Transverse colon (tissue), 4 donors: Measurements from ENCODE around the gene ODF4. TPM values are rescaled to one million over a fixed set of nuclear protein-coding genes. Genes with fewer than 3 reads are reported as not detected.
"Not testable (repeated sequence)": the region's sequence is repeated elsewhere in the genome, so short reads cannot be mapped to it uniquely, and the experiment has no call there.

Source experiments
- DNase-seq: peaks from one replicate; pipeline ENCODE4 v3.0.0-alpha.2; 2019
- H3K27ac ChIP-seq, 4 donors: fragments of 200-600 bp; sonication (generic); 2 replicates each; pipeline ENCODE4 v1.5.1; 2016 to 2018; ENCODE audit warnings: inconsistent platforms in 4 of 4
- H3K27me3 ChIP-seq: fragments of 200-600 bp; sonication (generic); 2 replicates; pipeline ENCODE4 v1.5.1; 2017; ENCODE audit warnings: inconsistent platforms
- H3K36me3 ChIP-seq, 4 donors: fragments of 200-600 bp; sonication (generic); 2 replicates each; pipeline ENCODE4 v1.5.1; 2017 to 2019; ENCODE audit warnings: inconsistent platforms in 4 of 4
- H3K4me1 ChIP-seq, 4 donors: fragments of 200-600 bp; sonication (generic); 2 replicates each; pipeline ENCODE4 v1.5.1; 2017 to 2020; ENCODE audit warnings: inconsistent platforms in 4 of 4
- H3K4me3 ChIP-seq, 4 donors: fragments of 200-600 bp; sonication (generic); 1 replicate in 1 of 4; 2 replicates in 3 of 4; pipeline versions ENCODE4 v1.5.1 to v1.6.1; 2017 to 2019; ENCODE audit warnings: inconsistent platforms in 4 of 4
- H3K9me3 ChIP-seq, 2 donors: fragments of 200-600 bp; sonication (generic); 2 replicates each; pipeline ENCODE4 v1.5.1; 2017 to 2019; ENCODE audit warnings: inconsistent platforms in 2 of 2
- EP300 ChIP-seq: sonication (generic); formaldehyde crosslinking; IDR thresholded peaks from one replicate; pipeline ENCODE4 v1.6.1; 2017; ENCODE audit warnings: antibody characterized with exemption, low read depth
- POLR2A ChIP-seq: fragments of 450-650 bp; IDR thresholded peaks from one replicate; pipeline ENCODE4 v1.6.1; 2016; ENCODE audit warnings: antibody characterized with exemption, mild to moderate bottlenecking, moderate library complexity
- POLR2AphosphoS5 ChIP-seq, 3 donors: sonication (generic); formaldehyde crosslinking; IDR thresholded peaks; one replicate each; pipeline ENCODE4 v1.6.1; 2016; ENCODE audit warnings: antibody characterized with exemption in 3 of 3
- WGBS, 2 donors: methylation state at CpG; one replicate each; pipeline ENCODE4 v1.1.5; 2018; ENCODE audit warnings: low coverage in 1 of 2; 5-methylcytosine and 5-hydroxymethylcytosine counted together
- in situ Hi-C, 4 donors: fragments of 200-750 bp; cut with MboI; loops; one replicate each; pipeline versions ENCODE4 v1.15.0 to v1.15.1; 2017; ENCODE audit warnings: low sequenced_read_pairs in 3 of 4, low pct_ligation_motif_present in 1 of 4, low pct_unique_long_range_greater_than_20kb in 1 of 4
- intact Hi-C: fragments of 100-400 bp; cut with DNase I; formaldehyde crosslinking; loops from one replicate; pipeline ENCODE4 v1.15.1; 2023; ENCODE audit warnings: low total_unique reads
- total RNA-seq, 4 donors: library from RNA; depleted of rRNA; stranded (reverse); fragments of >200 nt; gene quantifications; one replicate each; pipeline ENCODE4 v1.1.0, GENCODE V29; 2016
- TF ChIP-seq, protein P1 (sequence below), 5 experiments: fragments of 200-600 bp in 3 of 5; fragments of 450-650 bp in 2 of 5; sonication (generic) in 3 of 5; IDR thresholded peaks; 1 replicate in 2 of 5; 2 replicates in 3 of 5; pipeline ENCODE4 v1.5.1; 2016 to 2017; ENCODE audit warnings: antibody characterized with exemption in 5 of 5, inconsistent platforms in 3 of 5, mild to moderate bottlenecking in 2 of 5, moderate library complexity in 1 of 5

Gene ODF4
- total RNA-seq, 4 donors from 2014 or later, result not detected

- Histone ChIP-seq H3K4me1 (peaks cover 0 to 2% (median 0%) of the 10 kb centered on the region in 4 donors), H3K36me3 (no peaks in the 10 kb centered on the region), H3K9me3 (no peaks in the 10 kb centered on the region), H3K4me3 (no peak overlapping the region), H3K27me3 (no peaks in the 10 kb centered on the region), H3K27ac (no peak overlapping the region)
- no peak for DNase-seq
- 87% methylated on average over 5 of the region's 5 CpGs; no CpG with 5 or more reads in 1 of the 2 donors for WGBS, 2 donors
- TF ChIP-seq POLR2AphosphoS5 (IDR thresholded peaks at IDR 0.05) (no peak), POLR2A (no peak), EP300 (no peak)
- TF ChIP-seq, protein P1, sequence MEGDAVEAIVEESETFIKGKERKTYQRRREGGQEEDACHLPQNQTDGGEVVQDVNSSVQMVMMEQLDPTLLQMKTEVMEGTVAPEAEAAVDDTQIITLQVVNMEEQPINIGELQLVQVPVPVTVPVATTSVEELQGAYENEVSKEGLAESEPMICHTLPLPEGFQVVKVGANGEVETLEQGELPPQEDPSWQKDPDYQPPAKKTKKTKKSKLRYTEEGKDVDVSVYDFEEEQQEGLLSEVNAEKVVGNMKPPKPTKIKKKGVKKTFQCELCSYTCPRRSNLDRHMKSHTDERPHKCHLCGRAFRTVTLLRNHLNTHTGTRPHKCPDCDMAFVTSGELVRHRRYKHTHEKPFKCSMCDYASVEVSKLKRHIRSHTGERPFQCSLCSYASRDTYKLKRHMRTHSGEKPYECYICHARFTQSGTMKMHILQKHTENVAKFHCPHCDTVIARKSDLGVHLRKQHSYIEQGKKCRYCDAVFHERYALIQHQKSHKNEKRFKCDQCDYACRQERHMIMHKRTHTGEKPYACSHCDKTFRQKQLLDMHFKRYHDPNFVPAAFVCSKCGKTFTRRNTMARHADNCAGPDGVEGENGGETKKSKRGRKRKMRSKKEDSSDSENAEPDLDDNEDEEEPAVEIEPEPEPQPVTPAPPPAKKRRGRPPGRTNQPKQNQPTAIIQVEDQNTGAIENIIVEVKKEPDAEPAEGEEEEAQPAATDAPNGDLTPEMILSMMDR (IDR thresholded peaks at IDR 0.05), result no peak
- intact Hi-C loops (no loop called here), in situ Hi-C loops (no loop called here)
These were observed 893 bp upstream of the ODF4 start for GRCh38 chr17:8338753-8339140.

DNA sequence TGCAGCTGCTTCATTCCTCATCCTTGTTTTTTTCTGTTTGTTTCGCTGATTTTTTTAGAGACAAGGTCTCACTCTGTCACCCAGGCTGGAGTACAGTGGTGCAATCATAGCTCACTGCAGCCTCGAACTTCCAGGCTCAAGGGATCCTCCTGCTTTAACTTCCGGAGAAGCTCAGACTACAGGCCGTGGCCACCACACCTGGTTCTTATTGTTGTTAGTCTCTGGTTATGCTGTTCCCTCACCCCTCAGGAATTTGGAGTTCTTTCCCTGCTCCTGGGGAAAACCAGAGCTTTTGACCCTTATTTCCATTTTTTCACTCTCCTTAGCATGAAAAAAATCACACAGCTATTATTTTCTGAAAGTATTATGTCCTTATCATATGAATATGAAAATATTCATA is 1.8 kb downstream of the ODF4 start:
- in situ Hi-C loops, result no loop called here
- Histone ChIP-seq H3K27ac (no peak overlapping the region), H3K27me3 (no peaks in the 10 kb centered on the region), H3K36me3 (no peaks in the 10 kb centered on the region), H3K4me3 (no peak overlapping the region), H3K4me1 (peaks cover 0 to 2% (median 0%) of the 10 kb centered on the region in 4 donors), H3K9me3 (no peaks in the 10 kb centered on the region)
- DNase-seq, result no peak
- 77 to 100% methylated on average over 1 to 4 of the region's 4 CpGs for WGBS, 2 donors
- intact Hi-C loops, result no loop called here
- TF ChIP-seq, protein P1 (IDR thresholded peaks at IDR 0.05), result no peak
- no peak for TF ChIP-seq POLR2AphosphoS5 (IDR thresholded peaks at IDR 0.05)
- TF ChIP-seq EP300, result no peak
- no peak for TF ChIP-seq POLR2A

DNA sequence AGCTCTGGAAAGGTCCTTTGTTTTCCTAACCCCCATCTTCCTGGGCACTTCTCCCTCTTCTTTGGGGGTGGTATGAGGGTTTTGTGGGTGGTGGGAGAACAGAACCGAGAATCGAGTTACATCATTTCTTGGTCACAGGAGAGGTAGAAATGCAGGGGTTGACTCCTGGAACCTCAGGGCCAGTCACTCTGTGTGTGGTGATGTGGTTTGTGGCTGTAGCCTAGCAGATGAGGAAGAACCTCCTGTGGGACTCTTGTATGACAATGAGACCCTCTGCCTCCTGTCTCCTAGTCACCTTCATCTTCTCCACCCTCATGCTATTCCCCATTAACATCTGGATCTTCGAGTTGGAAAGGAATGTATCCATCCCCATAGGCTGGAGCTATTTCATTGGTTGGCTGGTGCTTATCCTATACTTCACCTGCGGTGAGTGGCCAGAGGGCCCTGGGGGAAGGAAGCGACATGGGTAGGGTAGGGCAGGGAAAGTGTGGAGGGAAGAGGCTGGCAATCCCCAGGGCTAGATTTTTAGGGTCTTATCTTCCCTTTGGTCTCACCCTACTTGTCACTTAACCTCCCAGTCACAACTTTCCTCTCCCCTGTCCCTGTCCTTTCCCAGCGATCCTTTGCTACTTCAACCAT is 5.5 kb downstream of the ODF4 start:
- H3K4me1 ChIP-seq, result no peaks in the 10 kb centered on the region
- 69% methylated on average over 6 of the region's 6 CpGs; no CpG with 5 or more reads in 1 of the 2 donors for WGBS, 2 donors
- peaks cover 20% of the 10 kb centered on the region for H3K27me3 ChIP-seq
- no peak for DNase-seq
- H3K27ac ChIP-seq, result no peak overlapping the region
- intact Hi-C loops, result no loop called here
- no peak for TF ChIP-seq POLR2A
- no peak for TF ChIP-seq EP300
- TF ChIP-seq, protein P1 (IDR thresholded peaks at IDR 0.05), result no peak
- TF ChIP-seq POLR2AphosphoS5 (IDR thresholded peaks at IDR 0.05), result no peak
- in situ Hi-C loops, result no loop called here
- H3K4me3 ChIP-seq, result no peak overlapping the region
- H3K36me3 ChIP-seq, result no peaks in the 10 kb centered on the region
- H3K9me3 ChIP-seq, result no peaks in the 10 kb centered on the region

DNA sequence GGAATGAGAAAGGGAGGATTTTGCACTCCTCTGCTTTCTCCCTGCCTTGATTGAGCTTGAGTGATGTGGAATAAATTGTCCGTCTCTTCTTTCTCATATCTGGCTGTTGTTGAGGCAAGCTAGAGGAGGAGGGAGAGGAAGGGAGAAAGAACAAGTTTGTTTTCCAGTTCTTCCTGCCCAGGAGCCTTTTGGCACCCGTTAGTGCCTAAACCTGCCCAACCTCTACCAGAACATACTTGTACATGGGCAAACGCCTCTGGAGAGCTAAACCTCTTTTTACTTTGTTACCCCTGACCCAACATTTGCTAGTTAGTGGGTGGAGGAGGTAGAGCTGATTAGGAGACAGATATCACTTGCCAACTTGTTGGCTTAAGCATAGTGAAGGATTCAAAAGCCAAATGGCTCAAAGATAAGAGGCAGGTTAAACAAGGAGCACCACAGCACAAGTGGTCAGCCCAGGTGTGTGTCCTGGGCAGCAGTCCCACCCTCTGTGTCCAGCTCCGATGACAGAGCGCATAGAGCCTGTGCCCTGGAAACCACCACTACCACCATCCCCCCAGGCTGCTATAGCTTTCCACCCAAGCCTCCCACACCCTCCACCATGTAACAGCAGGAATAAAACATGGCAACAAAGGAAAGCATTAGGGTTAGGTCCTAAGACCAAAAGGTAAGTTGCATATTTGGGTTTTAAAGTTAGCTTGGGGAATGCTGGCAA is 6.5 kb downstream of the ODF4 start:
- 54 to 67% methylated on average over 3 to 5 of the region's 5 CpGs for WGBS, 2 donors
- in situ Hi-C loops, result no loop called here

DNA sequence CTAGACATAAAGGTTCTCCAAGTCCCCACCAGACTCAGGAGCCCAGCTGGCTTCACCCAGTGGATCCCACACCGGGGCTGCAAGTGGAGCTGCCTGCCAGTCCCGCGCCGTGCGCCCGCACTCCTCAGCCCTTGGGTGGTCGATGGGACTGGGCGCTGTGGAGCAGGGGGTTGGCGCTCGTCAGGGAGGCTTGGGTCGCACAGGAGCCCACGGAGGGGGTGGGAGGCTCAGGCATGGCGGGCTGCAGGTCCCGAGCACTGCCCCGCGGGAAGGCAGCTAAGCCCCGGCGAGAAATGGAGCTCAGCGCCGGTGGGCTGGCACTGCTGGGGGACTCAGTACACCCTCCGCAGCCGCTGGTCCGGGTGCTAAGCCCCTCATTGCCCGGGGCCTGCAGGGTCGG is 7.4 kb downstream of the ODF4 start:
- H3K9me3 ChIP-seq, H3K27ac ChIP-seq, H3K4me1 ChIP-seq, in situ Hi-C loops, H3K36me3 ChIP-seq, DNase-seq, H3K4me3 ChIP-seq, intact Hi-C loops: not testable (repeated sequence)
- 77% methylated on average over 16 of the region's 25 CpGs; no CpG with 5 or more reads in 1 of the 2 donors for WGBS, 2 donors
- H3K27me3 ChIP-seq, result peaks cover 20% of the 10 kb centered on the region

More for the DNA sequence above, 6.5 kb downstream of the ODF4 start:
- H3K9me3 ChIP-seq, result no peaks in the 10 kb centered on the region
- H3K4me3 ChIP-seq, result no peak overlapping the region
- TF ChIP-seq POLR2AphosphoS5 (IDR thresholded peaks at IDR 0.05) (no peak), EP300 (no peak), POLR2A (no peak)
- TF ChIP-seq, protein P1 (IDR thresholded peaks at IDR 0.05), result no peak
- no peak for DNase-seq
- H3K4me1 ChIP-seq, result no peaks in the 10 kb centered on the region
- H3K27me3 ChIP-seq, result peaks cover 20% of the 10 kb centered on the region
- no peak overlapping the region for H3K27ac ChIP-seq
- intact Hi-C loops, result no loop called here
- H3K36me3 ChIP-seq, result no peaks in the 10 kb centered on the region
